Pons (tissue), 1 donor: ENCODE results near the gene RGPD8.
"Not testable (repeated sequence)": the region's sequence is repeated elsewhere in the genome, so short reads cannot be mapped to it uniquely, and the experiment has no call there.

Experiments used
- DNase-seq: peaks from one replicate; pipeline ENCODE4 v3.0.0-alpha.2; 2016; ENCODE audit warnings: low spot score

Gene RGPD8

GRCh38 chr2:112435716-112436431, 2.4 kb upstream of the RGPD8 start:
- DNase-seq = not testable (repeated sequence)

- DNase-seq = not testable (repeated sequence)
Observed at GRCh38 chr2:112434890-112435715, 1.7 kb upstream of the RGPD8 start.

GRCh38 chr2:112433932-112434730, 686 bp upstream of the RGPD8 start:
- no peak for DNase-seq

DNA sequence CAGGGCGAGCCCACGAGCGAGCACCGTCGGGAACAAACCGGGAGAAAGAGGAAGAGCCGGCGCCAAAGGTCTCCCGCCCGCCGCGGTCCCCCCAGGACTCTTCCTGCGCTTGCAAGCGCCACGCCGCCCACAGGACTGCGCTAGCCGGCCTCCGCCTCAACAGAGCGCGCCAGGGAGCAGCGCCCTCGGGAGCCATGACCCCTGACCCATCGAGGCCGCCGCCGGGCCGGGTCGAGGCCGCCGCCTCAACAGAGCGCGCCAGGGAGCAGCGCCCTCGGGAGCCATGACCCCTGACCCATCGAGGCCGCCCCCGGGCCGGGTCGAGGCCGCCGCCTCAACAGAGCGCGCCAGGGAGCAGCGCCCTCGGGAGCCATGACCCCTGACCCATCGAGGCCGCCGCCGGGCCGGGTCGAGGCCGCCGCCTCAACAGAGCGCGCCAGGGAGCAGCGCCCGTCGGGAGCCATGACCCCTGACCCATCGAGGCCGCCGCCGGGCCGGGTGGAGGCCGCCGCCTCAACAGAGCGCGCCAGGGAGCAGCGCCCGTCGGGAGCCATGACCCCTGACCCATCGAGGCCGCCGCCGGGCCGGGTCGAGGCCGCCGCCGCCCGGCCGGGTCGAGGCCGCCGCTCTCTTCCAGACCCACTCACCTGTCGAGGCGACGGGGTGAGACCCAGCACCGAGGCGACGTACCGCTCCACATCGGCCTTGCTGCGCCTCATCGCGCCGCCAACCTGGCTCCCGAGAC, 538 bp downstream of the RGPD8 start:
- not testable (repeated sequence) for DNase-seq

- DNase-seq = not testable (repeated sequence)
Observed at GRCh38 chr2:112432390-112432734, 1.1 kb downstream of the RGPD8 start.

GRCh38 chr2:112431587-112432295, 1.7 kb downstream of the RGPD8 start:
- DNase-seq = not testable (repeated sequence)

DNA sequence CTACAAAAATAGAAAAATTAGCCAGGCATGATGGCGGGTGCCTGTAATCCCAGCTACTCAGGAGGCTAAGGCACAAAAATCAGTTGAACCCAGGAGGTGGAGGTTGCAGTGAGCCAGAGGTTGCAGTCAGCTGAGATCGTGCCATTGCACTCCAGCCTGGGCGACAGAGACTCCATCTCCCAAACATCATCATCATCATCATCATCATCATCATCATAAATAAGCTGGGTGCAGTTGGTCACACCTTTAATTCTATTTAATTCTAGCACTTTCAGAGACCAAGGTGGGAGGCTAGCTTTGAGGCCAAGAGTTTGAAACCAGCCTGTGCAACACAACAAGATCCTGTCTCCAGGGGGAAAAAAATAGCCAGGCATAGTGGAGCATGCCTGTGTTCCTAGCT, 8.9 kb downstream of the RGPD8 start:
- not testable (repeated sequence) for DNase-seq

GRCh38 chr2:112416860-112417259, 16.6 kb downstream of the RGPD8 start:
- DNase-seq = not testable (repeated sequence)

GRCh38 chr2:112360055-112360454, 73.4 kb downstream of the RGPD8 start:
- DNase-seq = not testable (repeated sequence)

GRCh38 chr2:112354335-112354734, 79.1 kb downstream of the RGPD8 start:
- not testable (repeated sequence) for DNase-seq

GRCh38 chr2:112352809-112353603, 80.4 kb downstream of the RGPD8 start:
- DNase-seq = not testable (repeated sequence)

GRCh38 chr2:112352292-112352691, 81.2 kb downstream of the RGPD8 start:
- DNase-seq = not testable (repeated sequence)

- no peak for DNase-seq
Observed at GRCh38 chr2:112345030-112346027, 88.1 kb downstream of the RGPD8 start.

DNA sequence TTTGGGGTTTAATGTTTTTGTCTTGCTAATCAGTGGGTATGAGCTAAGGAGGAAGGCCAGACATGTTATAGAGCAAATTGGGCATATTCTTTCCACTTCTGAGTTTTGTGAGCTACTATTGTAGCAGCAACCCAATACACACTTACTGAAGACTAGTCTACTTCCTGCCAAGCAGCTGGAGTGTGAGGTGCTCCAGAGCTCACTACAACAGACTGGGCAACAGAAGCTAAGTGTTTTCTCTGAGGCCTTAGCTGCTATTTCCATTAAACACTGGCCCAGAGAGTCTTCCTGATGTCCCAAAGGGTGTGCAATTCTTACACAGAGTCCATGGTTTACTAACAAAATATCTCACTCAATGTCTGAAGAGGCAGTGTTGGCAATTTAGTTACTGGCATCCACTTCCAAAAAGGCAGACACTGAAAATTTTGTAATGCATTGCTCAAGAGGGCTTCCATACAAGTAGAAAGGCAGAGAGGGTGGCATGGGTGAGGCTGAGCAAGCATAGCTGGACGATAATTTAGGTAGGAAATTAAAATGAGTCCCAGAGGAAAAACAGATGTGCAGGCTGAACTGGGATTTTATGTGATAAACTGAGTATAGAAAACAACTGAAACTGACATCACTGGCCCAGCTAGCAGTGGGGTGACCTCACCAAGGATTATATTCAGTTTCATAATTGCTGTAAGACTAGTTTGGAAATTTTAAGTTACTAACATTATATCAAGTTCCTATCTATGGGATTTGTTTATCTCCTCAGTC, 89.4 kb downstream of the RGPD8 start:
- no peak for DNase-seq

DNA sequence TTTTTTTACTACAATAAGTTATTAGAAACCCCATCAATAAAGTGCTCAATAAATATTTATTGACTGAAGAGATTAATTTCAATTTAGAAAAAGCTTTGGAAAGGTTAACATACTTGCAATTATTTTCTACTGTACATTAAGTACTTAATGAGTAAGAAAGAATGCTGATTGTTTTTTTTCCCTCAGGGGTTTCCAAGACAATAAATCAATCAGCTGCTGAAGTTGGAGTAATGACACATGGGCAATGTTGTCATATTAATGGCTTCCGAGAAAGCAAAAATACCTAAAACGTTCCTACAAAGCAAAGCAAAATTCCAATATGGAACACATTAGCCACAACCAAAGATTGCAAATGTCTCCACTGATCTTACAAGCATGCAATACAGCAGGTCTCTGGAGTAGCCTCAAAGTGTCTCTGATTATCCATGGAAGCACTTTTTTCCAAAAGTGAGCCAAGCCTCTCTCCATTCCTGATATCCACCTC, 91.3 kb downstream of the RGPD8 start:
- no peak for DNase-seq

GRCh38 chr2:112340475-112341267, 92.8 kb downstream of the RGPD8 start:
- DNase-seq = no peak

- DNase-seq = no peak
Observed at GRCh38 chr2:112339986-112340385, 93.5 kb downstream of the RGPD8 start.
